SK-N-SH treated with all-trans-retinoic acid at 6 μM for 48 hours (cell line): ENCODE measurements around the gene ALX4.
A peak's percentile ranks its signal among the peaks of the same experiment; 100 is the strongest.

Experiments used
- ATAC-seq: fragments of 200-7000 bp; cut with Tn5 transposase; 3 replicates; pipeline ENCODE4 v1.9.1; 2020; ENCODE audit warnings: mild to moderate bottlenecking, moderate library complexity
- ARNTL ChIP-seq: fragments of 450-650 bp; formaldehyde crosslinking; IDR thresholded peaks from 2 replicates; pipeline ENCODE4 v1.5.0; 2020; ENCODE audit warnings: low read depth, mild to moderate bottlenecking, moderate library complexity, borderline replicate concordance
- BACH2 ChIP-seq: fragments of 250-450 bp; sonication (Bioruptor Pico); IDR thresholded peaks from 2 replicates; pipeline ENCODE4 v1.9.0; 2021; ENCODE audit warnings: mild to moderate bottlenecking, borderline replicate concordance
- CREB5 ChIP-seq: fragments of 250-450 bp; sonication (Bioruptor Pico); IDR thresholded peaks from 2 replicates; pipeline ENCODE4 v1.5.1; 2020; ENCODE audit warnings: low read depth, mild to moderate bottlenecking, moderate library complexity
- CSDC2 ChIP-seq: fragments of 250-450 bp; sonication (Bioruptor Pico); IDR thresholded peaks from 2 replicates; pipeline ENCODE4 v1.5.0; 2020; ENCODE audit warnings: mild to moderate bottlenecking, moderate library complexity
- CSRNP3 ChIP-seq: fragments of 250-450 bp; sonication (Bioruptor Pico); IDR thresholded peaks from 2 replicates; pipeline ENCODE4 v1.5.1; 2021; ENCODE audit warnings: mild to moderate bottlenecking, moderate library complexity
- ESRRG ChIP-seq: fragments of 250-450 bp; sonication (Bioruptor Pico); IDR thresholded peaks from 2 replicates; pipeline ENCODE4 v1.6.1; 2021; ENCODE audit warnings: mild to moderate bottlenecking
- GLIS3 ChIP-seq: fragments of 250-450 bp; sonication (Bioruptor Pico); IDR thresholded peaks from 2 replicates; pipeline ENCODE4 v1.5.0; 2020; ENCODE audit warnings: mild to moderate bottlenecking, moderate library complexity
- ISL1 ChIP-seq: fragments of 250-450 bp; sonication (Bioruptor Pico); IDR thresholded peaks from 2 replicates; pipeline ENCODE4 v2.1.2; 2022; ENCODE audit warnings: mild to moderate bottlenecking, moderate library complexity
- OSR1 ChIP-seq: fragments of 250-450 bp; sonication (Bioruptor Pico); IDR thresholded peaks from 2 replicates; pipeline ENCODE4 v1.8.0; 2022; ENCODE audit warnings: moderate library complexity, mild to moderate bottlenecking, inconsistent platforms
- PATZ1 ChIP-seq: fragments of 250-450 bp; sonication (Bioruptor Pico); IDR thresholded peaks from 2 replicates; pipeline ENCODE4 v1.8.0; 2020; ENCODE audit warnings: mild to moderate bottlenecking, moderate library complexity, borderline replicate concordance
- POU6F1 ChIP-seq: fragments of 250-450 bp; sonication (Bioruptor Pico); IDR thresholded peaks from 2 replicates; pipeline ENCODE4 v1.8.0; 2021; ENCODE audit warnings: low read depth, mild to moderate bottlenecking, moderate library complexity, borderline replicate concordance
- PPARA ChIP-seq: fragments of 250-450 bp; sonication (Bioruptor Pico); IDR thresholded peaks from 2 replicates; pipeline ENCODE4 v1.5.0; 2020; ENCODE audit warnings: mild to moderate bottlenecking, borderline replicate concordance
- RARB ChIP-seq: fragments of 250-450 bp; sonication (Bioruptor Pico); IDR thresholded peaks from 2 replicates; pipeline ENCODE4 v1.8.0; 2021; ENCODE audit warnings: mild to moderate bottlenecking, moderate library complexity
- SNAI2 ChIP-seq: fragments of 250-450 bp; sonication (Bioruptor Pico); IDR thresholded peaks from 2 replicates; pipeline ENCODE4 v1.5.0; 2020; ENCODE audit warnings: mild to moderate bottlenecking, moderate library complexity
- TCF4 ChIP-seq: fragments of 250-450 bp; sonication (Bioruptor Pico); IDR thresholded peaks from 2 replicates; pipeline ENCODE4 v1.8.0; 2021; ENCODE audit warnings: mild to moderate bottlenecking, moderate library complexity, borderline replicate concordance
- TOX ChIP-seq: fragments of 250-450 bp; sonication (Bioruptor Pico); IDR thresholded peaks from 2 replicates; pipeline ENCODE4 v1.8.0; 2021; ENCODE audit warnings: mild to moderate bottlenecking, moderate library complexity, borderline replicate concordance
- TSHZ2 ChIP-seq: fragments of 250-450 bp; sonication (Bioruptor Pico); IDR thresholded peaks from 2 replicates; pipeline ENCODE4 v1.5.0; 2020; ENCODE audit warnings: mild to moderate bottlenecking, moderate library complexity
- ZC3H10 ChIP-seq: fragments of 250-450 bp; sonication (Bioruptor Pico); IDR thresholded peaks from 2 replicates; pipeline ENCODE4 v1.5.1; 2021; ENCODE audit warnings: mild to moderate bottlenecking, moderate library complexity
- ZFP3 ChIP-seq: fragments of 250-450 bp; sonication (Bioruptor Pico); IDR thresholded peaks from 2 replicates; pipeline ENCODE4 v1.5.0; 2020; ENCODE audit warnings: mild to moderate bottlenecking, moderate library complexity
- ZNF565 ChIP-seq: fragments of 450-650 bp; formaldehyde crosslinking; conservative IDR thresholded peaks from 2 replicates; pipeline ENCODE4 v1.5.0; 2020; ENCODE audit warnings: low read depth, mild to moderate bottlenecking, moderate library complexity
- ZNF70 ChIP-seq: fragments of 450-650 bp; formaldehyde crosslinking; IDR thresholded peaks from 2 replicates; pipeline ENCODE4 v1.5.0; 2020; ENCODE audit warnings: mild to moderate bottlenecking, moderate library complexity

The ALX4 gene

GRCh38 chr11:44309478-44310205 lies at the start of gene ALX4:
ALX4 (minus strand) TSS chr11:44310139; CDS start chr11:44310062, 77 bp downstream.
- no peak for TF ChIP-seq CSRNP3
- no peak for TF ChIP-seq OSR1 (CRISPR knock-in tag)
- no peak for TF ChIP-seq ARNTL (CRISPR knock-in tag)
- TF ChIP-seq POU6F1 (CRISPR knock-in tag), result no peak
- no peak for TF ChIP-seq PPARA (CRISPR knock-in tag)
- TF ChIP-seq ZC3H10, result no peak
- no peak for TF ChIP-seq BACH2 (CRISPR knock-in tag)
- TF ChIP-seq ESRRG (CRISPR knock-in tag), result no peak
- no peak for TF ChIP-seq ZNF565 (CRISPR knock-in tag)
- no peak for TF ChIP-seq TCF4 (CRISPR knock-in tag)
- TF ChIP-seq RARB, result no peak
- no peak for TF ChIP-seq CSDC2 (CRISPR knock-in tag)
- TF ChIP-seq PATZ1 (CRISPR knock-in tag), result no peak
- TF ChIP-seq ZFP3 (CRISPR knock-in tag), result no peak
- no peak for TF ChIP-seq ZNF70 (CRISPR knock-in tag)
- peak; percentile 52 for ATAC-seq

- no peak for TF ChIP-seq CREB5 (CRISPR knock-in tag)
- TF ChIP-seq TOX (CRISPR knock-in tag), result no peak
- no peak for TF ChIP-seq ISL1 (CRISPR knock-in tag)
- TF ChIP-seq BACH2 (CRISPR knock-in tag), result no peak
- no peak for TF ChIP-seq TCF4 (CRISPR knock-in tag)
- TF ChIP-seq POU6F1 (CRISPR knock-in tag), result no peak
- TF ChIP-seq TSHZ2, result no peak
- TF ChIP-seq ZNF565 (CRISPR knock-in tag), result no peak
- TF ChIP-seq ZC3H10, result no peak
- TF ChIP-seq SNAI2 (CRISPR knock-in tag), result no peak
- no peak for TF ChIP-seq OSR1 (CRISPR knock-in tag)
- TF ChIP-seq GLIS3 (CRISPR knock-in tag), result no peak
- no peak for TF ChIP-seq CSRNP3
- no peak for TF ChIP-seq PPARA (CRISPR knock-in tag)
- TF ChIP-seq ZFP3 (CRISPR knock-in tag), result no peak
- TF ChIP-seq PATZ1 (CRISPR knock-in tag), result no peak
- no peak for ATAC-seq
Observed at GRCh38 chr11:44359162-44359561, 49.2 kb upstream of the ALX4 start.
